HEK293 (cell line): ENCODE measurements around the gene WDR82.

Experiments
- BCL11A ChIP-seq: fragments of 450-650 bp; formaldehyde crosslinking; IDR thresholded peaks from 2 replicates; pipeline ENCODE4 v1.5.1; 2016; ENCODE audit warnings: low read depth, missing biosample characterization, missing genetic modification characterization
- RBAK ChIP-seq: fragments of 450-650 bp; formaldehyde crosslinking; IDR thresholded peaks from 2 replicates; pipeline ENCODE4 v1.5.1; 2016; ENCODE audit warnings: missing biosample characterization, missing genetic modification characterization
- ZNF140 ChIP-seq: fragments of 450-650 bp; formaldehyde crosslinking; IDR thresholded peaks from 2 replicates; pipeline ENCODE4 v1.5.1; 2016; ENCODE audit warnings: missing biosample characterization, missing genetic modification characterization
- ZNF37A ChIP-seq: fragments of 450-650 bp; IDR thresholded peaks from 2 replicates; pipeline ENCODE4 v1.5.1; 2018; ENCODE audit warnings: missing biosample characterization, missing genetic modification characterization
- ZNF843 ChIP-seq: fragments of 450-650 bp; formaldehyde crosslinking; IDR thresholded peaks from 2 replicates; pipeline ENCODE4 v1.5.1; 2016; ENCODE audit warnings: missing biosample characterization, missing genetic modification characterization
- ZSCAN30 ChIP-seq: fragments of 450-650 bp; IDR thresholded peaks from 2 replicates; pipeline ENCODE4 v1.5.1; 2018; ENCODE audit warnings: missing biosample characterization, mild to moderate bottlenecking, missing genetic modification characterization, moderate library complexity
- TF ChIP-seq, protein P1 (sequence below): fragments of 450-650 bp; formaldehyde crosslinking; IDR thresholded peaks from 2 replicates; pipeline ENCODE4 v1.5.1; 2016; ENCODE audit warnings: missing biosample characterization, missing genetic modification characterization
- TF ChIP-seq, protein P2 (sequence below): fragments of 450-650 bp; formaldehyde crosslinking; IDR thresholded peaks from 2 replicates; pipeline ENCODE4 v1.5.1; 2016; ENCODE audit warnings: missing biosample characterization, missing genetic modification characterization, borderline replicate concordance

DNA sequence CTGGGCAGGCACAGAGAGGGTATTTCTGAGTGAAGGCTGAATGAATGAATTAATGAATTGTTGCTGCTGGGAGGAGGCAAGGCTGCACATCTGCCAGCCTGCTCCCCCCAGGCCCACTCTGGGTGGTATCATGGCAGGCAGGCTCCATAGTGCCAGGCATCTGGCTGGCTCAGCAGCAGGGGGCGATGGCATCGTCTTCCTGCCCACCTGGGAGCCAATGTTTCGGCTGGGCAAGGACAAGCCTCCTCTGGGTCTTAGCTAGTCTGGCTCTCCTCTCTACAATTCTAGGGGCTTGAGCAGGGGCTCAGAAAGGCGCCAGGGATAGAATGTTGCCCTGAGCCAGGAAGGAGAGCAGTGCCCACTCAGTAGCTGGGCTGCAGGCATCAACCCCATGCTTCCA lies 51.3 kb downstream of the WDR82 start:
- TF ChIP-seq, protein P1, sequence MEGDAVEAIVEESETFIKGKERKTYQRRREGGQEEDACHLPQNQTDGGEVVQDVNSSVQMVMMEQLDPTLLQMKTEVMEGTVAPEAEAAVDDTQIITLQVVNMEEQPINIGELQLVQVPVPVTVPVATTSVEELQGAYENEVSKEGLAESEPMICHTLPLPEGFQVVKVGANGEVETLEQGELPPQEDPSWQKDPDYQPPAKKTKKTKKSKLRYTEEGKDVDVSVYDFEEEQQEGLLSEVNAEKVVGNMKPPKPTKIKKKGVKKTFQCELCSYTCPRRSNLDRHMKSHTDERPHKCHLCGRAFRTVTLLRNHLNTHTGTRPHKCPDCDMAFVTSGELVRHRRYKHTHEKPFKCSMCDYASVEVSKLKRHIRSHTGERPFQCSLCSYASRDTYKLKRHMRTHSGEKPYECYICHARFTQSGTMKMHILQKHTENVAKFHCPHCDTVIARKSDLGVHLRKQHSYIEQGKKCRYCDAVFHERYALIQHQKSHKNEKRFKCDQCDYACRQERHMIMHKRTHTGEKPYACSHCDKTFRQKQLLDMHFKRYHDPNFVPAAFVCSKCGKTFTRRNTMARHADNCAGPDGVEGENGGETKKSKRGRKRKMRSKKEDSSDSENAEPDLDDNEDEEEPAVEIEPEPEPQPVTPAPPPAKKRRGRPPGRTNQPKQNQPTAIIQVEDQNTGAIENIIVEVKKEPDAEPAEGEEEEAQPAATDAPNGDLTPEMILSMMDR, result no peak
- TF ChIP-seq ZNF843 (no peak), RBAK (tag by site-specific recombination) (no peak), ZSCAN30 (tag by site-specific recombination) (no peak), ZNF37A (no peak), ZNF140 (no peak), BCL11A (tag by site-specific recombination) (no peak)
- TF ChIP-seq, protein P2, sequence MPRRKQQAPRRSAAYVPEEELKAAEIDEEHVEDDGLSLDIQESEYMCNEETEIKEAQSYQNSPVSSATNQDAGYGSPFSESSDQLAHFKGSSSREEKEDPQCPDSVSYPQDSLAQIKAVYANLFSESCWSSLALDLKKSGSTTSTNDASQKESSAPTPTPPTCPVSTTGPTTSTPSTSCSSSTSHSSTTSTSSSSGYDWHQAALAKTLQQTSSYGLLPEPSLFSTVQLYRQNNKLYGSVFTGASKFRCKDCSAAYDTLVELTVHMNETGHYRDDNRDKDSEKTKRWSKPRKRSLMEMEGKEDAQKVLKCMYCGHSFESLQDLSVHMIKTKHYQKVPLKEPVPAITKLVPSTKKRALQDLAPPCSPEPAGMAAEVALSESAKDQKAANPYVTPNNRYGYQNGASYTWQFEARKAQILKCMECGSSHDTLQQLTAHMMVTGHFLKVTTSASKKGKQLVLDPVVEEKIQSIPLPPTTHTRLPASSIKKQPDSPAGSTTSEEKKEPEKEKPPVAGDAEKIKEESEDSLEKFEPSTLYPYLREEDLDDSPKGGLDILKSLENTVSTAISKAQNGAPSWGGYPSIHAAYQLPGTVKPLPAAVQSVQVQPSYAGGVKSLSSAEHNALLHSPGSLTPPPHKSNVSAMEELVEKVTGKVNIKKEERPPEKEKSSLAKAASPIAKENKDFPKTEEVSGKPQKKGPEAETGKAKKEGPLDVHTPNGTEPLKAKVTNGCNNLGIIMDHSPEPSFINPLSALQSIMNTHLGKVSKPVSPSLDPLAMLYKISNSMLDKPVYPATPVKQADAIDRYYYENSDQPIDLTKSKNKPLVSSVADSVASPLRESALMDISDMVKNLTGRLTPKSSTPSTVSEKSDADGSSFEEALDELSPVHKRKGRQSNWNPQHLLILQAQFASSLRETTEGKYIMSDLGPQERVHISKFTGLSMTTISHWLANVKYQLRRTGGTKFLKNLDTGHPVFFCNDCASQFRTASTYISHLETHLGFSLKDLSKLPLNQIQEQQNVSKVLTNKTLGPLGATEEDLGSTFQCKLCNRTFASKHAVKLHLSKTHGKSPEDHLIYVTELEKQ (tag by site-specific recombination), result no peak
